Ovary (tissue), 3 donors: ENCODE data around the gene GSK3B.

Source experiments
- EP300 ChIP-seq: sonication (generic); formaldehyde crosslinking; IDR thresholded peaks from one replicate; pipeline ENCODE4 v1.6.1; 2017; ENCODE audit warnings: antibody characterized with exemption
- POLR2A ChIP-seq: fragments of 450-650 bp; IDR thresholded peaks from one replicate; pipeline ENCODE4 v1.6.1; 2017; ENCODE audit warnings: antibody characterized with exemption, mild to moderate bottlenecking, moderate library complexity
- TF ChIP-seq, protein P1 (sequence below), 3 donors: fragments of 450-650 bp in 2 of 3; fragments of 200-600 bp in 1 of 3; IDR thresholded peaks; one replicate each; pipeline versions ENCODE4 v1.5.1 to v1.8.0; 2016 to 2022; ENCODE audit warnings: antibody characterized with exemption in 3 of 3, mild to moderate bottlenecking in 1 of 3
- donor health status: DM: no; HTN: no; CAD: no.

DNA sequence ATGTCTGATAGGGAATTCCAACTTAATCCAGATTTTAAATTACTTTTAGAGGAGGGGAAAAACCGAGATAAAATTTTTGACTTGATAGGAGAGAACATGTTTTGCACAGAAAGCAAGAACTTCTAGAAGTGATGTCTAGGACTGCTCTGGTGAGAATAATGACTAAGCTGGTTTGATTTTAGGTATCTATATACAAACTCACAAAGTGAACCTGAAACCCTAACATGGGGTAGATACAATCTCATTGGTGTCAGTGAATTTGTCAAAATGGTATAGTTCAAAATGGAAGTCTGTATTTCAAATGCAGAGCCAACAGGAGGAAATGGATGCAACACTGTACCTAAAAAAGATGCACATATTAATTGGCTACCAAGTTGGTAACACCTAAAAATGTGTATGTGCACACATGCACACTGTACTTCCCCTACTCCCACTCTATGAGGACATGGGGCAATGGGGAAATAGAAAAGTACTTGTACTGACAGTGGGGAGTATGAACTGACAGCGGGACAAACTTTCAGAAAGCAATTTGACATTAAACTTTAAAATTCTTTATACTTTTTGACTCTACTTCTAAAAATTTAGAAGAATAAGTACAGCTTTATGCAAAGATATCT is 259.4 kb downstream of the GSK3B start:
- TF ChIP-seq, protein P1, sequence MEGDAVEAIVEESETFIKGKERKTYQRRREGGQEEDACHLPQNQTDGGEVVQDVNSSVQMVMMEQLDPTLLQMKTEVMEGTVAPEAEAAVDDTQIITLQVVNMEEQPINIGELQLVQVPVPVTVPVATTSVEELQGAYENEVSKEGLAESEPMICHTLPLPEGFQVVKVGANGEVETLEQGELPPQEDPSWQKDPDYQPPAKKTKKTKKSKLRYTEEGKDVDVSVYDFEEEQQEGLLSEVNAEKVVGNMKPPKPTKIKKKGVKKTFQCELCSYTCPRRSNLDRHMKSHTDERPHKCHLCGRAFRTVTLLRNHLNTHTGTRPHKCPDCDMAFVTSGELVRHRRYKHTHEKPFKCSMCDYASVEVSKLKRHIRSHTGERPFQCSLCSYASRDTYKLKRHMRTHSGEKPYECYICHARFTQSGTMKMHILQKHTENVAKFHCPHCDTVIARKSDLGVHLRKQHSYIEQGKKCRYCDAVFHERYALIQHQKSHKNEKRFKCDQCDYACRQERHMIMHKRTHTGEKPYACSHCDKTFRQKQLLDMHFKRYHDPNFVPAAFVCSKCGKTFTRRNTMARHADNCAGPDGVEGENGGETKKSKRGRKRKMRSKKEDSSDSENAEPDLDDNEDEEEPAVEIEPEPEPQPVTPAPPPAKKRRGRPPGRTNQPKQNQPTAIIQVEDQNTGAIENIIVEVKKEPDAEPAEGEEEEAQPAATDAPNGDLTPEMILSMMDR (IDR thresholded peaks at IDR 0.05) = no peak
- no peak for TF ChIP-seq POLR2A
- TF ChIP-seq EP300 = no peak
